Measurements from ENCODE around the gene BRSK1.

- no peak for TF ChIP-seq KDM1A (IDR thresholded peaks at IDR 0.05; ENCODE audit: borderline replicate concordance)
- no peak for TF ChIP-seq CTCF (IDR thresholded peaks at IDR 0.05 in 2 of 3, conservative IDR thresholded peaks at IDR 0.05 in 1 of 3; ENCODE audit: control insufficient read depth in 2 of 3, extremely low read depth in 1 of 3, insufficient read depth in 1 of 3, low read depth in 3 of 3, low read length in 3 of 3)
- TF ChIP-seq MTA2 (IDR thresholded peaks at IDR 0.05; ENCODE audit: low read depth), result no peak
- TF ChIP-seq EGR1 (IDR thresholded peaks at IDR 0.05; ENCODE audit: borderline replicate concordance in 1 of 2, low read depth in 2 of 2, low read length in 2 of 2), result no peak
- TF ChIP-seq NR2C1 (IDR thresholded peaks at IDR 0.05), result no peak
- TF ChIP-seq SIX5 (IDR thresholded peaks at IDR 0.05; ENCODE audit: low read depth, low read length, severe bottlenecking), result no peak
- no peak for TF ChIP-seq POLR2A (IDR thresholded peaks at IDR 0.05; ENCODE audit: low read depth, low read length)
- no peak for TF ChIP-seq MTA3 (IDR thresholded peaks at IDR 0.05; ENCODE audit: borderline replicate concordance, low read length)
- TF ChIP-seq POLR2AphosphoS5 (IDR thresholded peaks at IDR 0.05; ENCODE audit: low read length), result no peak
- no peak for TF ChIP-seq MXI1 (IDR thresholded peaks at IDR 0.05; ENCODE audit: low read depth, low read length)
- TF ChIP-seq GABPA (IDR thresholded peaks at IDR 0.05; ENCODE audit: low read depth), result no peak
- TF ChIP-seq DPF2 (IDR thresholded peaks at IDR 0.05), result no peak
- TF ChIP-seq HDAC6 (IDR thresholded peaks at IDR 0.05; ENCODE audit: unreplicated experiment), result no peak
Measured at GRCh38 chr19:55261671-55262126, 22.1 kb upstream of the BRSK1 start.
